Measurements from ENCODE around the gene POLE2.
A peak's percentile ranks its signal among the peaks of the same experiment; 100 is the strongest.
"Not testable (repeated sequence)": the region's sequence is repeated elsewhere in the genome, so short reads cannot be mapped to it uniquely, and the experiment has no call there.

Gene POLE2

GRCh38 chr14:49619273-49619672 is 68.7 kb downstream of the POLE2 start:
- DNase-seq (ENCODE audit: low spot score) = not testable (repeated sequence)

- no peak for DNase-seq (ENCODE audit: low spot score)
Observed at GRCh38 chr14:49617852-49618519, 70.0 kb downstream of the POLE2 start.

GRCh38 chr14:49615776-49616175 is 72.2 kb downstream of the POLE2 start:
- DNase-seq (ENCODE audit: low spot score) = no peak

- DNase-seq (ENCODE audit: low spot score) = no peak
Observed at GRCh38 chr14:49614196-49614595, 73.8 kb downstream of the POLE2 start.

- no peak for DNase-seq (ENCODE audit: low spot score)
Observed at GRCh38 chr14:49612671-49613070, 75.3 kb downstream of the POLE2 start.

- DNase-seq (ENCODE audit: low spot score) = no peak
Observed at GRCh38 chr14:49612251-49612650, 75.8 kb downstream of the POLE2 start.

GRCh38 chr14:49607583-49607982 is 80.4 kb downstream of the POLE2 start:
- no peak for DNase-seq (ENCODE audit: low spot score)

- DNase-seq (ENCODE audit: low spot score) = peak; percentile 53
Observed at GRCh38 chr14:49598485-49599300, 89.3 kb downstream of the POLE2 start, which contains the start of gene LRR1. TSS of gene LRR1 (plus strand) at chr14:49598940. CDS start at chr14:49599021, 81 bp downstream.

GRCh38 chr14:49598189-49598484 is 89.9 kb downstream of the POLE2 start:
- DNase-seq (ENCODE audit: low spot score) = no peak

GRCh38 chr14:49594347-49595091 is 93.5 kb downstream of the POLE2 start:
- peak; percentile 72 for DNase-seq (ENCODE audit: low spot score)
